ENCODE results near the gene RAB17. TPM values are rescaled to one million over a fixed set of nuclear protein-coding genes. Genes with fewer than 3 reads are reported as not detected.

RAB17 gene
- total RNA-seq, 1 experiment from 2014 or later: 86.3 TPM

DNA sequence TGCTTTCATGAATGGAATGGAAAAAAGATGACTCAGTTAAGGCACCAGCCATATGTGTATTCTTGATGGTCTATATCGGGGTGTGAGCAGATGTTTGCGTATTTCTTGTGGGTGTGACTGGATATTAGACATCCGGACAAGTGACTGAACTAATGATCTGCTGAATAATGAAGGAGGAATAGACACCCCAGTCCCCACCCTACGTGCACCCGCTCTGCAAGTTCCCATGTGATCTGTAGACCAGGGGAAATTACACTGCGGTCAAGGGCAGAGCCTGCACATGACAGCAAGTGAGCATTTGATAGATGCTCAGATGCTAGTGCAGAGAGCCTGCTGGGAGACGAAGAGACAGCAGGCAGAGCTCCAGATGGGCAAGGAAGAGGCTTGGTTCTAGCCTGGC, 36.6 kb downstream of the RAB17 start:
- no TSS peak for BruUV-seq (replicated peaks)
- CTCF ChIA-PET: no interaction called here
- no peaks in the 10 kb centered on the region for H3K79me2 ChIP-seq (ENCODE audit: low read depth)
- no peaks in the 10 kb centered on the region for H3K4me1 ChIP-seq (replicated peaks; ENCODE audit: insufficient read depth)
- TF ChIP-seq CTCF (conservative IDR thresholded peaks at IDR 0.05) (no peak), EZH2 (IDR thresholded peaks at IDR 0.05; ENCODE audit: low read depth) (no peak)
- no peak overlapping the region for H3K4me3 ChIP-seq
- no peak overlapping the region for H3K4me2 ChIP-seq
- H4K20me1 ChIP-seq (ENCODE audit: insufficient read depth): peaks cover 4% of the 10 kb centered on the region; the same call in 1 of the 2 replicates
- H2AFZ ChIP-seq: no peak overlapping the region
- peaks cover 60% of the 10 kb centered on the region for H3F3A ChIP-seq (ENCODE audit: insufficient read depth, low read depth)
- H3K27me3 ChIP-seq (ENCODE audit: insufficient read depth, low read depth): no peaks in the 10 kb centered on the region
- peaks cover 58% of the 10 kb centered on the region for H3K36me3 ChIP-seq (ENCODE audit: low read depth)
- H3K9me2 ChIP-seq (ENCODE audit: insufficient read depth): no peaks in the 10 kb centered on the region
- DNase-seq: no peak
- intact Hi-C loops (cut with micrococcal nuclease; ENCODE audit: unreplicated experiment): no loop called here
- peaks cover 10% of the 10 kb centered on the region; the same call in 1 of the 2 replicates for H3K9me3 ChIP-seq (ENCODE audit: insufficient read depth, low read depth)
- POLR2A ChIA-PET (ENCODE audit: unreplicated experiment): interaction anchor here (0.7 kb wide), 1 partner anchor 507 kb away, joined by 7 read pairs; the partner anchor contains the start of gene SCLY
- no peak overlapping the region for H3K27ac ChIP-seq

DNA sequence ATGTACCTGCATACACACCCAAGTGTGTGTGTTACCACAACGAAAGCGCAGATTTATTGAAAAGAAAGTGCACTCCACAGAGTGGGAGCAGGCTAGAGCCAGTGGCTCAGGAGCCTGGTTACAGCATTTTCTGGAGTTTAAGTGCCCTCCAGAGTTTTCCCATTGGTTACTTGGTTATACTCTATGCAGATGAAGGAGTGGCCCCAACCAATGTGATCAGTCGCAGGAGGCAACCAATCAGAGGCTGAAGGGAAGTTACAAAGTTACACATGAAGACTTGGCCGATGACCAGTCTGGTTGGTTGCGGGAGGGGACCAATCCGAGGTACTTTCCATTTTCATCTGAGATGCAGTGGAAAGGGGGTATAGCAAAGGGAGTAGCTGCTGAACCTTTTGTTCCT, 37.6 kb downstream of the RAB17 start:
- peaks cover 4% of the 10 kb centered on the region; the same call in 1 of the 2 replicates for H4K20me1 ChIP-seq (ENCODE audit: insufficient read depth)
- no peaks in the 10 kb centered on the region for H3K9me2 ChIP-seq (ENCODE audit: insufficient read depth)
- peaks cover 71% of the 10 kb centered on the region for H3F3A ChIP-seq (ENCODE audit: insufficient read depth, low read depth)
- peaks cover 10% of the 10 kb centered on the region; the same call in 1 of the 2 replicates for H3K9me3 ChIP-seq (ENCODE audit: insufficient read depth, low read depth)
- DNase-seq: no peak
- POLR2A ChIA-PET (ENCODE audit: unreplicated experiment): no interaction called here
- TF ChIP-seq CTCF (conservative IDR thresholded peaks at IDR 0.05) (no peak), EZH2 (IDR thresholded peaks at IDR 0.05; ENCODE audit: low read depth) (no peak)
- no peak overlapping the region for H2AFZ ChIP-seq
- no peaks in the 10 kb centered on the region for H3K79me2 ChIP-seq (ENCODE audit: low read depth)
- CTCF ChIA-PET: no interaction called here
- H3K27ac ChIP-seq: no peak overlapping the region
- intact Hi-C loops (cut with micrococcal nuclease; ENCODE audit: unreplicated experiment): no loop called here
- peaks cover 60% of the 10 kb centered on the region for H3K36me3 ChIP-seq (ENCODE audit: low read depth)
- no peak overlapping the region for H3K4me2 ChIP-seq
- no TSS peak for BruUV-seq (replicated peaks)
- H3K27me3 ChIP-seq (ENCODE audit: insufficient read depth, low read depth): no peaks in the 10 kb centered on the region
- no peak overlapping the region for H3K4me3 ChIP-seq
- no peaks in the 10 kb centered on the region for H3K4me1 ChIP-seq (replicated peaks; ENCODE audit: insufficient read depth)

GRCh38 chr2:237551071-237551574, 39.4 kb downstream of the RAB17 start:
- Histone ChIP-seq H2AFZ (no peak overlapping the region), H3K4me3 (no peak overlapping the region), H3K79me2 (ENCODE audit: low read depth) (no peaks in the 10 kb centered on the region), H3K27me3 (ENCODE audit: insufficient read depth, low read depth) (no peaks in the 10 kb centered on the region), H3F3A (ENCODE audit: insufficient read depth, low read depth) (peaks cover 67% of the 10 kb centered on the region), H3K36me3 (ENCODE audit: low read depth) (peaks cover 63% of the 10 kb centered on the region), H4K20me1 (ENCODE audit: insufficient read depth) (0 out of 2 replicates have a peak, but pooled peaks cover 2% of the 10 kb centered on the region), H3K4me2 (no peak overlapping the region), H3K9me3 (ENCODE audit: insufficient read depth, low read depth) (peaks cover 10% of the 10 kb centered on the region; the same call in 1 of the 2 replicates), H3K4me1 (replicated peaks; ENCODE audit: insufficient read depth) (no peaks in the 10 kb centered on the region), H3K27ac (no peak overlapping the region), H3K9me2 (ENCODE audit: insufficient read depth) (no peaks in the 10 kb centered on the region)
- TF ChIP-seq EZH2 (IDR thresholded peaks at IDR 0.05; ENCODE audit: low read depth): no peak
- no TSS peak for BruUV-seq (replicated peaks)
- ChIA-PET POLR2A (ENCODE audit: unreplicated experiment) (no interaction called here), CTCF (interaction anchor here (0.7 kb wide), 1 partner anchor 22 kb away, joined by 3 read pairs; no protein-coding TSS in a partner anchor)
- DNase-seq: no peak
- intact Hi-C loops (cut with micrococcal nuclease; ENCODE audit: unreplicated experiment): no loop called here

All from PC-9 (cell line).